ENCODE results near the gene XIRP2.

XIRP2 gene

DNA sequence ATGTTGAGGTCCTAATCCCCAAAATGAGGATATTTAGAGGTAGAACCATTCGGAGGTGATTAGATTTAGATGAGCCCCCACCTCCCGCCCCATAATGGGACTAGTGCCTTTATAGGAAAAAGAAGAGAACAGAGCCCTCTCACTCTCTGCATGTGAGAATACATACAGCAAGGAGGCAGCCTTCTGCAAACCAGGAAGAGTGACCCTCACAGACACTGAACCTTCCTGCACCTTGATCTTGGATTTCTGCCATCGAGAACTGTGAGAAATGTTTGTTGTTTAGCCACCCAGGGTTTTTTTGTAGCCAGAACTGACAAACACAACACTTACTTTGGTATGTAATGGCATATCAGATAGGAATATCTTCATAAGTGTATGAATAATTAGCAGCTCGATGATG, 83.7 kb downstream of the XIRP2 start:
- no peak overlapping the region for H3K27ac ChIP-seq (ENCODE audit: insufficient read depth, low read depth, low read length, poor library complexity, severe bottlenecking)

GRCh38 chr2:166972418-166972817, 84.1 kb downstream of the XIRP2 start:
- Histone ChIP-seq H3K4me3 (ENCODE audit: insufficient read depth, low read depth, low read length) (no peak overlapping the region), H3K27me3 (ENCODE audit: control insufficient read depth, insufficient read depth, low read length, poor library complexity, severe bottlenecking) (no peaks in the 10 kb centered on the region), H3K4me1 (ENCODE audit: control insufficient read depth, insufficient read depth, low read length) (no peaks in the 10 kb centered on the region), H3K27ac (ENCODE audit: insufficient read depth, low read depth, low read length, poor library complexity, severe bottlenecking) (no peak overlapping the region), H3K9me3 (ENCODE audit: control insufficient read depth, low read length) (no peaks in the 10 kb centered on the region), H3K36me3 (ENCODE audit: control insufficient read depth, insufficient read depth, low read length) (no peaks in the 10 kb centered on the region)

More for the DNA sequence above, 83.7 kb downstream of the XIRP2 start:
- H3K27me3 ChIP-seq (ENCODE audit: control insufficient read depth, insufficient read depth, low read length, poor library complexity, severe bottlenecking) = no peaks in the 10 kb centered on the region
- H3K9me3 ChIP-seq (ENCODE audit: control insufficient read depth, low read length) = no peaks in the 10 kb centered on the region
- H3K36me3 ChIP-seq (ENCODE audit: control insufficient read depth, insufficient read depth, low read length) = no peaks in the 10 kb centered on the region
- WGBS, 2 experiments = 82 to 88% methylated on average over 3 to 4 of the region's 4 CpGs
- H3K4me3 ChIP-seq (ENCODE audit: insufficient read depth, low read depth, low read length) = no peak overlapping the region
- H3K4me1 ChIP-seq (ENCODE audit: control insufficient read depth, insufficient read depth, low read length) = no peaks in the 10 kb centered on the region

GRCh38 chr2:166984188-166984587, 95.9 kb downstream of the XIRP2 start:
- H3K9me3 ChIP-seq (ENCODE audit: control insufficient read depth, low read length) = no peaks in the 10 kb centered on the region
- no peak overlapping the region for H3K27ac ChIP-seq (ENCODE audit: insufficient read depth, low read depth, low read length, poor library complexity, severe bottlenecking)
- H3K27me3 ChIP-seq (ENCODE audit: control insufficient read depth, insufficient read depth, low read length, poor library complexity, severe bottlenecking) = no peaks in the 10 kb centered on the region
- no peaks in the 10 kb centered on the region for H3K4me1 ChIP-seq (ENCODE audit: control insufficient read depth, insufficient read depth, low read length)
- no peaks in the 10 kb centered on the region for H3K36me3 ChIP-seq (ENCODE audit: control insufficient read depth, insufficient read depth, low read length)
- H3K4me3 ChIP-seq (ENCODE audit: insufficient read depth, low read depth, low read length) = no peak overlapping the region

- H3K4me3 ChIP-seq (ENCODE audit: insufficient read depth, low read depth, low read length) = no peak overlapping the region
- H3K27me3 ChIP-seq (ENCODE audit: control insufficient read depth, insufficient read depth, low read length, poor library complexity, severe bottlenecking) = no peaks in the 10 kb centered on the region
- no peaks in the 10 kb centered on the region for H3K9me3 ChIP-seq (ENCODE audit: control insufficient read depth, low read length)
- H3K27ac ChIP-seq (ENCODE audit: insufficient read depth, low read depth, low read length, poor library complexity, severe bottlenecking) = no peak overlapping the region
- no peaks in the 10 kb centered on the region for H3K4me1 ChIP-seq (ENCODE audit: control insufficient read depth, insufficient read depth, low read length)
- no peaks in the 10 kb centered on the region for H3K36me3 ChIP-seq (ENCODE audit: control insufficient read depth, insufficient read depth, low read length)
Observed at GRCh38 chr2:166984797-166985196, 96.5 kb downstream of the XIRP2 start.

- Histone ChIP-seq H3K9me3 (ENCODE audit: control insufficient read depth, low read length) (no peaks in the 10 kb centered on the region), H3K36me3 (ENCODE audit: control insufficient read depth, insufficient read depth, low read length) (no peaks in the 10 kb centered on the region), H3K27me3 (ENCODE audit: control insufficient read depth, insufficient read depth, low read length, poor library complexity, severe bottlenecking) (no peaks in the 10 kb centered on the region), H3K27ac (ENCODE audit: insufficient read depth, low read depth, low read length, poor library complexity, severe bottlenecking) (no peak overlapping the region), H3K4me3 (ENCODE audit: insufficient read depth, low read depth, low read length) (no peak overlapping the region), H3K4me1 (ENCODE audit: control insufficient read depth, insufficient read depth, low read length) (no peaks in the 10 kb centered on the region)
- WGBS, 2 experiments = 91 to 95% methylated on average over 11 of the region's 12 CpGs
Observed at GRCh38 chr2:166994588-166995336, 106.5 kb downstream of the XIRP2 start.

DNA sequence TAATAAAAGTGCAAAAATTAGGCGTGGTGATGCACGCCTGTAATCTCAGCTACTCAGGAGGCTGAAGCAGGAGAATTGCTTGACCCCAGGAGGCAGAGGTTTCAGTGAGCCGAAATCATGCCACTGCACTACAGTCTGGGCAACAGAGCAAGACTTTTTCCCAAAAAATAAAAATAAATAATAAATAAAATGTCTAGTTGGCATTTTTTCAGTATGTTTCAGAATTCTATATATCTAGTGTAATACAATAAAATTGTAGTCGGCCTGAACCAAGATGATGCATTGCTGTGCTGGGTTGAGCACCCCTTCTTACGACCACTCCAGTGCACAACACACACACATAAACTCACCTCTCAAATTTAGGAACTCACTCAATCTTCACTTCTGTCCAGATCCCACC, 108.2 kb downstream of the XIRP2 start:
- Histone ChIP-seq H3K4me3 (ENCODE audit: insufficient read depth, low read depth, low read length) (no peak overlapping the region), H3K36me3 (ENCODE audit: control insufficient read depth, insufficient read depth, low read length) (no peaks in the 10 kb centered on the region), H3K27ac (ENCODE audit: insufficient read depth, low read depth, low read length, poor library complexity, severe bottlenecking) (no peak overlapping the region), H3K4me1 (ENCODE audit: control insufficient read depth, insufficient read depth, low read length) (no peaks in the 10 kb centered on the region), H3K27me3 (ENCODE audit: control insufficient read depth, insufficient read depth, low read length, poor library complexity, severe bottlenecking) (no peaks in the 10 kb centered on the region), H3K9me3 (ENCODE audit: control insufficient read depth, low read length) (no peaks in the 10 kb centered on the region)
- 85 to 93% methylated on average over 5 of the region's 5 CpGs for WGBS, 2 experiments

- Histone ChIP-seq H3K9me3 (ENCODE audit: control insufficient read depth, low read length) (no peaks in the 10 kb centered on the region), H3K27ac (ENCODE audit: insufficient read depth, low read depth, low read length, poor library complexity, severe bottlenecking) (no peak overlapping the region), H3K27me3 (ENCODE audit: control insufficient read depth, insufficient read depth, low read length, poor library complexity, severe bottlenecking) (no peaks in the 10 kb centered on the region), H3K36me3 (ENCODE audit: control insufficient read depth, insufficient read depth, low read length) (no peaks in the 10 kb centered on the region), H3K4me1 (ENCODE audit: control insufficient read depth, insufficient read depth, low read length) (no peaks in the 10 kb centered on the region), H3K4me3 (ENCODE audit: insufficient read depth, low read depth, low read length) (no peak overlapping the region)
- WGBS, 2 experiments = 86 to 95% methylated on average over 2 of the region's 4 CpGs
Observed at GRCh38 chr2:167001165-167001564, 112.9 kb downstream of the XIRP2 start.

GRCh38 chr2:167005096-167005495, 116.8 kb downstream of the XIRP2 start:
- Histone ChIP-seq H3K9me3 (ENCODE audit: control insufficient read depth, low read length) (no peaks in the 10 kb centered on the region), H3K4me1 (ENCODE audit: control insufficient read depth, insufficient read depth, low read length) (no peaks in the 10 kb centered on the region), H3K4me3 (ENCODE audit: insufficient read depth, low read depth, low read length) (no peak overlapping the region), H3K36me3 (ENCODE audit: control insufficient read depth, insufficient read depth, low read length) (no peaks in the 10 kb centered on the region), H3K27me3 (ENCODE audit: control insufficient read depth, insufficient read depth, low read length, poor library complexity, severe bottlenecking) (no peaks in the 10 kb centered on the region), H3K27ac (ENCODE audit: insufficient read depth, low read depth, low read length, poor library complexity, severe bottlenecking) (no peak overlapping the region)

GRCh38 chr2:167013227-167013626, 124.9 kb downstream of the XIRP2 start:
- Histone ChIP-seq H3K36me3 (ENCODE audit: control insufficient read depth, insufficient read depth, low read length) (no peaks in the 10 kb centered on the region), H3K4me3 (ENCODE audit: insufficient read depth, low read depth, low read length) (no peak overlapping the region), H3K27me3 (ENCODE audit: control insufficient read depth, insufficient read depth, low read length, poor library complexity, severe bottlenecking) (no peaks in the 10 kb centered on the region), H3K9me3 (ENCODE audit: control insufficient read depth, low read length) (no peaks in the 10 kb centered on the region), H3K27ac (ENCODE audit: insufficient read depth, low read depth, low read length, poor library complexity, severe bottlenecking) (no peak overlapping the region), H3K4me1 (ENCODE audit: control insufficient read depth, insufficient read depth, low read length) (no peaks in the 10 kb centered on the region)
- WGBS, 2 experiments = 88 to 100% methylated on average over 1 of the region's 1 CpG

- H3K4me3 ChIP-seq (ENCODE audit: insufficient read depth, low read depth, low read length) = no peak overlapping the region
- 93 to 95% methylated on average over 3 of the region's 3 CpGs for WGBS, 2 experiments
- H3K27ac ChIP-seq (ENCODE audit: insufficient read depth, low read depth, low read length, poor library complexity, severe bottlenecking) = no peak overlapping the region
Observed at GRCh38 chr2:167015806-167016205, 127.5 kb downstream of the XIRP2 start.

GRCh38 chr2:167017021-167017420, 128.7 kb downstream of the XIRP2 start:
- no peaks in the 10 kb centered on the region for H3K36me3 ChIP-seq (ENCODE audit: control insufficient read depth, insufficient read depth, low read length)
- H3K9me3 ChIP-seq (ENCODE audit: control insufficient read depth, low read length) = no peaks in the 10 kb centered on the region
- H3K4me3 ChIP-seq (ENCODE audit: insufficient read depth, low read depth, low read length) = no peak overlapping the region
- 93 to 96% methylated on average over 1 of the region's 1 CpG for WGBS, 2 experiments
- no peak overlapping the region for H3K27ac ChIP-seq (ENCODE audit: insufficient read depth, low read depth, low read length, poor library complexity, severe bottlenecking)
- H3K4me1 ChIP-seq (ENCODE audit: control insufficient read depth, insufficient read depth, low read length) = no peaks in the 10 kb centered on the region
- no peaks in the 10 kb centered on the region for H3K27me3 ChIP-seq (ENCODE audit: control insufficient read depth, insufficient read depth, low read length, poor library complexity, severe bottlenecking)

More at GRCh38 chr2:167015806-167016205, 127.5 kb downstream of the XIRP2 start:
- Histone ChIP-seq H3K4me1 (ENCODE audit: control insufficient read depth, insufficient read depth, low read length) (no peaks in the 10 kb centered on the region), H3K9me3 (ENCODE audit: control insufficient read depth, low read length) (no peaks in the 10 kb centered on the region), H3K27me3 (ENCODE audit: control insufficient read depth, insufficient read depth, low read length, poor library complexity, severe bottlenecking) (no peaks in the 10 kb centered on the region), H3K36me3 (ENCODE audit: control insufficient read depth, insufficient read depth, low read length) (no peaks in the 10 kb centered on the region)

All from ectodermal cell (in vitro differentiated cells).